AG09309 (cell line): ENCODE data around the gene MAGED1.

Source experiments
- DNase-seq: peaks from one replicate; pipeline ENCODE4 v3.0.0-alpha.2; 2010; ENCODE audit warnings: low read depth
- H3K4me3 ChIP-seq: 2 replicates; pipeline ENCODE4 v1.5.1; 2011; ENCODE audit warnings: mild to moderate bottlenecking, low read depth, low read length, moderate library complexity; ENCODE audit not compliant: control insufficient read depth
- TF ChIP-seq, protein P1 (sequence below): IDR thresholded peaks from 2 replicates; pipeline ENCODE4 v1.5.1; 2011; ENCODE audit warnings: mild to moderate bottlenecking, low read depth, low read length, inconsistent platforms; ENCODE audit not compliant: insufficient read depth, control insufficient read depth; ENCODE audit errors: missing control alignments

MAGED1 gene

GRCh38 chrX:51855698-51856097 lies 37.7 kb upstream of the MAGED1 start:
- DNase-seq: no peak
- TF ChIP-seq, protein P1, sequence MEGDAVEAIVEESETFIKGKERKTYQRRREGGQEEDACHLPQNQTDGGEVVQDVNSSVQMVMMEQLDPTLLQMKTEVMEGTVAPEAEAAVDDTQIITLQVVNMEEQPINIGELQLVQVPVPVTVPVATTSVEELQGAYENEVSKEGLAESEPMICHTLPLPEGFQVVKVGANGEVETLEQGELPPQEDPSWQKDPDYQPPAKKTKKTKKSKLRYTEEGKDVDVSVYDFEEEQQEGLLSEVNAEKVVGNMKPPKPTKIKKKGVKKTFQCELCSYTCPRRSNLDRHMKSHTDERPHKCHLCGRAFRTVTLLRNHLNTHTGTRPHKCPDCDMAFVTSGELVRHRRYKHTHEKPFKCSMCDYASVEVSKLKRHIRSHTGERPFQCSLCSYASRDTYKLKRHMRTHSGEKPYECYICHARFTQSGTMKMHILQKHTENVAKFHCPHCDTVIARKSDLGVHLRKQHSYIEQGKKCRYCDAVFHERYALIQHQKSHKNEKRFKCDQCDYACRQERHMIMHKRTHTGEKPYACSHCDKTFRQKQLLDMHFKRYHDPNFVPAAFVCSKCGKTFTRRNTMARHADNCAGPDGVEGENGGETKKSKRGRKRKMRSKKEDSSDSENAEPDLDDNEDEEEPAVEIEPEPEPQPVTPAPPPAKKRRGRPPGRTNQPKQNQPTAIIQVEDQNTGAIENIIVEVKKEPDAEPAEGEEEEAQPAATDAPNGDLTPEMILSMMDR: no peak
- no peak overlapping the region for H3K4me3 ChIP-seq

GRCh38 chrX:51857159-51857733 lies 36.2 kb upstream of the MAGED1 start:
- no peak for DNase-seq
- no peak overlapping the region for H3K4me3 ChIP-seq
- TF ChIP-seq, protein P1: no peak

DNA sequence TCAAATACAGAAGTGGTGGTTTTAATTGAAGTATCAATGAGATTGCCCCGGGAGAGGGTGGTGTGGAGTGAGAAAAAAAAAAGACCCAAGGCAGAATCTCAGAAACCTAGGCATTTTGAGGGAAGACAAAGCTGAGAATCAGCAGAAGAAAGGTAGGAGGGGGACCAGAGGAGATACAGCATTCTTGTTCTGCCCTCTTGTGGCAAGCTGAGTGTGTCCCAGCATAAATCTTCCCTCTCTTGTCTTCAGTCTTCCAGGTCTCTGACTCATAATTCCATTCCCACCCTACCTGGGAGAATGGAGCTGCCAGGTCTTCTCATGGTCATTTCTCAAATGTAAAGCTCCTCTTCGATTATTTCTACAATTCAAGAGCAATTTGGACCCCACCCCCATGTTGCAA lies 32.7 kb upstream of the MAGED1 start:
- no peak overlapping the region for H3K4me3 ChIP-seq
- no peak for DNase-seq
- TF ChIP-seq, protein P1: peak; percentile 59

DNA sequence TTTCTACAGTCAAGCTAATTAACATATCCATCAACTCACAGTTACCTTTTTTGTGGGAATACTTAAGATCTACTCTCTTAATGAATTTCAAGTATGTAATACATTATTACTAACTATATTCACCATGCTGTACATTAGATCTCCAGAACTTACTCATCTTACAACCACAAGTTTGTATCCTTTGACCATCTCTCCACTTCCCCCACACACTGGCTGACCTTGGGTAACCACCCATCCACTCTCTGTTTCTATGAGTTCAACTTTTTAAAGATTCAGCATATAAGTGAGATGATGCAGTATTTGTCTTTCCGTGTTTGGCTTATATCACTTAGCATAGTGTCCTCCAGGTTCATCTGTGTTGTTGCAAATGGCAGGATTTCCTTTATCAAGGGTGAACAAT lies 30.5 kb upstream of the MAGED1 start:
- H3K4me3 ChIP-seq: no peak overlapping the region
- TF ChIP-seq, protein P1: no peak
- DNase-seq: no peak

DNA sequence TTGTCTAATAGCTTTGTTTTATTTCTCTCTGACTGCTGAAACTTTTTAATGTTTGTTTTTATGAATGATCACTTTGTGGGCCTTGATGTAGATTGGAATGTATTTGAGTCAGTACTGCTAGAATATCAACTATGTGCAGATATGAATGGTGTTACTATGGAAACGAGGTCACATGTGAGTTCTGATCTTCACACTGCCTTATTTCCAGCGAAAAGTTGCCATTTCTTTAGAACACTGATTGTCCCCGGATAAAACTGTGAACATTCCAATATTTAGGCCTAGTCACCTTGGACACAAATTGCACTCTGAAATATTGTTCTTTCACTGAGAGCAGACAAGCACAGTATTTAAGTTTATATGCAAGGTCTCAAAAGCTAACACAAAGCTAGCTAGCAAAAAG lies 27.2 kb upstream of the MAGED1 start:
- DNase-seq: no peak
- H3K4me3 ChIP-seq: no peak overlapping the region
- TF ChIP-seq, protein P1: no peak

- TF ChIP-seq, protein P1: no peak
- DNase-seq: no peak
- H3K4me3 ChIP-seq: no peak overlapping the region
Observed at GRCh38 chrX:51867626-51868025, 25.8 kb upstream of the MAGED1 start.

GRCh38 chrX:51870354-51870753 lies 23.1 kb upstream of the MAGED1 start:
- TF ChIP-seq, protein P1: no peak
- H3K4me3 ChIP-seq: no peak overlapping the region
- DNase-seq: no peak
